GM18511 (cell line): ENCODE measurements around the gene SPDEF.

Experiments
- ATAC-seq: cut with Tn5 transposase; IDR thresholded peaks from one replicate; pipeline ENCODE4 v1.9.1; 2021; ENCODE audit warnings: mild to moderate bottlenecking, moderate library complexity; ENCODE audit not compliant: unreplicated experiment

The SPDEF gene

DNA sequence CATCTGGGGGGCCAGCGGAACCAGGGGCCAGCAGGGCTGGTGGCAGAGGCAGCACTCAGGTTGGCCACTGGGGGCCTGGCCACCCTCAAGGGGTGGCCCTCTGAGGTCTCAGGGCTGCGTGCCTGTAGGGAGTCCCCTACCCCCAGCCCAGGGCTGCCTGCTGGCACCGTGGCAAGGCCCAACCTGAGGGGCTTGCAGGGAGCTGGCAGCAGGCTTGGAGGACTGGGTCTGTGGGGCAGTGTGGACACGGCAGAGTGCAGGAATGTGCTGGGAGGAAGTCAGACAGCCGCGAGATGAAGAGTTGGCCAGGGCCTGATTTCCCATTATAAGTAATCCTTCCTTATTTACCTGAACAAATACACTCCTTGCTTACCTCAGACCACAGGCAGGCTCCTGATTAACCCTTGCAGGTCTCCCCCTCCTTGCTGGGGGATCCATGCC is at the start of gene SPDEF:
Gene SPDEF, minus strand, starts transcription at position 299 of the 441 bp plus-strand sequence. CDS start 11,874 bp downstream, outside the sequence.
- no peak for ATAC-seq

DNA sequence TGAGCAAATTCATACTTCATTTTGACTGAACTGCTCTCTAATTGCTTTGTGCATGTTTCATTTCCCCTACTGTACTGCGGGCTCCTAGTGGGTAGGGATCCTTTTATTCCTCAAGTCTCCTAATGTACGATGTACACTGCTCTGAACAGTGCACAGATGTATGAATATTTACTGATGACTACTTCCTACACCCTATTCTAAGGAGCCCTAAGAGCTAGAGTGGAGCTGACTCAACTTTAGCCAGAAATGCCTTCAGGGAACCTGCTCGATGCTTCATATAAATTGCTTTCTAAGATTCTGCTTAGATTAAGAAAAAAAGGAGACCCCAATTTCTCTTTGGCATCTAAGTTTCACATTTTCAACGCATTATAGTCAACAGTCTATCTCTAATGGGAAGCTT is 47.6 kb upstream of the SPDEF start:
- ATAC-seq = no peak

DNA sequence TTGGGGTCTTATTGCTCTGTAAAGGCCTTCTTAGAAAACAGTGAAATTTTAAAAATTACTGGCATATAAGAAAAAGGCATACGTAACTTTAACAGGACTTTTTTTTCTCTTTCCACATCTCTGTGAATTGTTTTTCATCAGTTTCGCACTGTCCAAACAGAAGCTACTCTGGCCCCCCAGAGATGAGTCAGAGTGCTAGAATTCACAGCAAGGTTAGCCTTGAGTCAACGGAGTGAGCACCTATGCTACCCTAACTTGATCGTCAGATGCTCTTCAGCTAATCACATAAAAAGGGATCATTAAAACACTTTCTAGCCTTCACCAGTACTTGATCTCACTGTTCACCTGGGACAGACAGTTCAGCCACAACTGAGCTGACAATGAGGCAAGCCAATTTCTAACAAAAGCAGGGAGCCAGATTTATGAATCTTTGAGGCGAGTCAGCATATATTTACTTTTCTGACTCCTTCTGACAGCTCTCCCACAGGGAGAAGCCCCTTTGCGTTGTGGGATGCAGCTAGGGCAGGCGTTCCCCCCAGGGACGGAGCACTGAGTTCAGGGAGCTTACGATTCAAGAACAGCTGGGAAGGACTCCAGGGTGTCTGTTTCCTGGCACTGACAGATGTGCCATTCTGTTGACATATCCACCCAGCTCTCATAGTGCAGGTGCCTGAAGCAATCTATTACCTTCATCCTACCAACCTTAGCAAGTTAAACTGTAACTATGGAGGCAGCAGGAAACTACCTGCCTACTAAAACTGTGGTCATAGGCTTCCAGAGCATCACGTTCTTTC is 46.4 kb upstream of the SPDEF start:
- ATAC-seq = no peak

DNA sequence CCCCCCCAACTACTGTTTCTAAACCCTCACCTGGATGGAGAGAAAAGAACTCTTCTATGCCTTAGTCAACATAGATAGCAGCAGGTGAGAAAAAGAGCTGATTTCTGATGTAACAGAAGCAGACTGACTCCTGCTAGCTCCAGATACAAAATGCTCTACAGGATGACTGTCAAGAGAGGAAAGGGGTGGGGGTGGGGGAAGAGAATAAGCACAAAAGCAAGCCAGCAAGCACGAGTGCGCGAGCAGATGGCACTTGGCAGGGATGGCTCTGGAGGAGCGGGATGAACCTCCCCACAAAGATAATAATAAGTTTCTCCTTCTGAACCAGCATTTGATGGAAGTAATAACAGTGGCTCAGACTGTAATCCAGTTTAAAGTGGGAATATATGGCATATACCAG is 45.6 kb upstream of the SPDEF start:
- no peak for ATAC-seq

DNA sequence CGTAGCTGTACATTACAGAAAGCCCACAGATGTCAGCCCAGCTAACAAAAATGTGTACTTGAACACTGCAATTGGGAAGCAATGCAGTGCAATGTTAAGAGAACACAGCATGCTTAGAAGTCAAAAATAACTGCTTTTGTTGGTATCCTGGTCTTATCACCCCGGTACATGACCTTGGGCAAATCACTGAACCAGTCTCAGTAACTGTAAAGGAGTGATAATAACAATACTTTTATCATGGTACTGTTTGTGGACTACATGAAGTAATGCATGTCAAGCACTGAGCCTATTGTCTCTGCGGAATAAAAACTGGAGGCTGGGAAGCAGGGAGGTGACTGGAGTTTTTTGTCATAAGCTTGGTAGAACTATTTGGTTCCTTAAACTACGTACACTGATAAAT is 44.7 kb upstream of the SPDEF start:
- ATAC-seq = no peak

DNA sequence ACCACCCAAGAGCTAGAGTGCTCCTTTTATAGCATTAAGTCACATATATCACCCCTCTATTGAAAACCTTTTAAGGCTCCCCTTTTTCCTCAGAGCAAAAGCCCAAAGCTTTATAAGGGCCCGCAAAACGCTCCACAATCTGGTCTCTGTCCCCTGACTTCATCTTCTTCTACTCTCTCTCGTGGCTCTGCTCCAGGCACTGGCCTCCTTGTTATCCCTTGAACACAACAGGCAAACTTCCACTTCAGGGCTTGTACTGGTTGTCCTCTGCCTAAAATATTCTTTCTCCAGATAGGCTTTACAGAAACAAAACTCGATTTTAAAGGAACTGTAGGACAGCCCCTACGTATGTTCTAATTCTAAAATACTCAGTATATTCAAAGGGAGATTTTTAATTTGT is 44.0 kb upstream of the SPDEF start:
- ATAC-seq = no peak

DNA sequence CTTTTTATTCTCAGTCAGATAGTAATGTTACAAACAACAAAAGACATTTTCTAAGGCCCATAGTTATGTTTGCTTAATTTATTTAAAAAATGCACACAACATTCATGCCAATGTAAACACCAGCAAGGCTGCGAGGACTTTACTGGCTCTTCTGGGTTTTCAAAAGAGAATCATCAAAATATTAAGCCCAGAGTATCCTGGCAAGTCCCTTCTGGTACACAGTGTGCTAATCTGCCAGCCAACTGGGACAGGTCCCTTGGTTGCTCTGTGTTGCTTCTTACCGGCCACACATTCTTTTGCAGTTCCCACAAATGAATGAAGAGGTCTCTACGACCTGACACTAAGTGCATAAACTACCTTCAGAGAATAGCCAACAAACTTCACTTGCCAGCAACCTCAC is 42.6 kb upstream of the SPDEF start:
- no peak for ATAC-seq

DNA sequence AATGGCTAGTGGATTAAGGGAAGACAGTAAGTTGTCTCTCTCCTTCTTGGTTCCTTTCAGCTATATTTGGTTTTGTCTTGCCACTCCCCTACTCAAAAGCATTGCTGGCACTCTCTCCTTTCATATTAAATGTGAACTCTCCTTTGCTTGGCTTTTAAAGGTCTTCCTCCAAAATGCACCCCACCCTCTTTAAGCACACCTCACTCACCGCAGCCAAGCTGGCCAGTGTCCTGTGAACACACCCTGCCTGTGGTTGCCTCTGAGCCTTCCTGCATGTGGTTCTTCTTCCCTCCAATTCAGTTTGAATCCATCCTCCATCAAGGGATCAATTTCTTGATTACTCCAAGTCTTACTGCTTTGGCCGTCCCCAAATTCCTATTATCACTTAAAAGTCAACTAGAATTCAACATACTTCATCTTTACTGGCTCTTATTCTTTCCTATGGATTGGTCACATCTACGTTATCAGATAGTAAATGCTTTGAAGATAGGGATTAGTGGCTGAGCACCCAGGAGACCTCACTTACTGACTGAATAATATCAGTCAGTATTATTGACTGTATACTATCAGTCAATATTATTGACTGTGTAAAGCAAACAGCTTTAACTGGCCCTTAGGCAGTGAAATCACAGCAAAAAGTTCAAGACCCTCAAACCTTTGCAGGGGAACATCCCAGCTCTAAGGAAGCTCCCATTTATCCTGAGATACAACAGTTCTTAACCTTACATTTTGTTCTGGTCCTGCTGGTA is 41.6 kb upstream of the SPDEF start:
- no peak for ATAC-seq

DNA sequence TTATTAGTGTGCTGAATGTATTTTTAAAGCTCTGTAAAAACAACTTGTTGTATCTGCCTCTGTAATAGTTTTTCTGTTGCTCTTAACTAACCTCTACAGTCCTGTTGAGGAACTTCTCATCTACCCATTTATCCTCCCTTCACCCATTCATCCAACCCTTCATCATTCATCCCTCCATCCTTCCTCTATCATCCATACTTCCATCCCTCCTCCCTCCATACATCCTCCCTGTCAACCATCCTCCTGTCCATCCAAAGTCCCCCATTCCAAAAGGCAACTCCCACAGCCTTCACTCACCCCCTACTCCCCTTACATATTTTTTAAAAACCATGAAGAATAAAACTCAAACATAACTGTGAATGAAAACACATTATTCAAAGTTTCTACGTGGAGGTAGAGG is 40.7 kb upstream of the SPDEF start:
- ATAC-seq = no peak

DNA sequence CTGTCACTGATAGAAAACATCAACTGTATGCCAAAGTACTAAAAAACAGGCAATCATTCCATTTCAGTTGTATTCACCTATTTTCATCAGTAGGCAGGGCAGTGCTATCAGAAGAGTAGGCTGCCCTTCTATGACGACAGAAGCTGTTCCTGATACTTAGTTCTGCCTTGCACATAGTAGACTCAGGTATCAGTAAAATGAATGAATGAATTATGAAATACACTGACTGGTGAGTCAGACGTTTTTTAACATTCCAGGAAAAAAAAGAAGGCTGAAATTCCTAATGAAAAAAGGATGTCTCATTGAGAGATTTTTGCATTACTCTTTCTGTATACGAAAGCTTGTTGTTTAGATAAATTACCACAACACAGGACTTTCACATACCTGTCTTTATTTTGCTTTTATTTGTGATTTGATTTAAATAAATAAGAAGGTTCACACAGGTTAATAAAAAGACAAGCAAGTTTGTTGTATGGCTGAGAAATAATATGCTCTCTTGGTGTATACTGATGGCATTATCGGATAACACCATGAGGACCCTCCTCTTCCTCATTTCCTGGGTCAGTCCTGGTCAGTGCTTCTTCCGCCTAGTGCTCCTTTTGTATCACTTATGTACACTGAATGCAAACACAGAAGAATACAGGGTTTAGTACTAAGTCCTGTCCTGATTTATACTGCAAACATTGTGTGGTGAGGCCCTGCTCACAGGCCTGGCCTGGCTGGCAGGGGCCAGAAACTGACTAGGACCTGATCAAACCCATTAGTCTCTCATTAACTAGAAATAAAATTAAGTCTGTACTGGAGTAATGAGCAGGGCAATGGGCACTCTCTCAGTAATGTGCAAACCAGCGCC is 39.4 kb upstream of the SPDEF start:
- no peak for ATAC-seq

DNA sequence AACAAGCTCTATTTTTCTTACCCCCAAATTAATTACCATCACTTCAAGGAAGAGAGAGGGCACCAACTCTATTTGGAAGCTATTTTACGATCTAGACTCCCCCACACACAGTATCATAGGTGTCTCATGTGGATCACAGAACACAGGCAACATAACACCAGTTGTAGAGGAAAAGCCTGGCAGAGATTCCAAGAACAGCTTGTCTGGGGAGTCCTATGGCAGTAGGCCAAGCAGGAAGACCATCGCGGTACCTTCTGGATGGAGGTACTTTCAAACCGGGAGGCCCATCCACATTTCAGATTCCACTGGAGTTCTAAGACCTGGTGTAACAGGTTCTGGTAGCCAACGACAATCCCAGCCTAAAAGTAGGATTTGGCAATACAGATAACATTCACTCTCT is 37.6 kb upstream of the SPDEF start:
- no peak for ATAC-seq

DNA sequence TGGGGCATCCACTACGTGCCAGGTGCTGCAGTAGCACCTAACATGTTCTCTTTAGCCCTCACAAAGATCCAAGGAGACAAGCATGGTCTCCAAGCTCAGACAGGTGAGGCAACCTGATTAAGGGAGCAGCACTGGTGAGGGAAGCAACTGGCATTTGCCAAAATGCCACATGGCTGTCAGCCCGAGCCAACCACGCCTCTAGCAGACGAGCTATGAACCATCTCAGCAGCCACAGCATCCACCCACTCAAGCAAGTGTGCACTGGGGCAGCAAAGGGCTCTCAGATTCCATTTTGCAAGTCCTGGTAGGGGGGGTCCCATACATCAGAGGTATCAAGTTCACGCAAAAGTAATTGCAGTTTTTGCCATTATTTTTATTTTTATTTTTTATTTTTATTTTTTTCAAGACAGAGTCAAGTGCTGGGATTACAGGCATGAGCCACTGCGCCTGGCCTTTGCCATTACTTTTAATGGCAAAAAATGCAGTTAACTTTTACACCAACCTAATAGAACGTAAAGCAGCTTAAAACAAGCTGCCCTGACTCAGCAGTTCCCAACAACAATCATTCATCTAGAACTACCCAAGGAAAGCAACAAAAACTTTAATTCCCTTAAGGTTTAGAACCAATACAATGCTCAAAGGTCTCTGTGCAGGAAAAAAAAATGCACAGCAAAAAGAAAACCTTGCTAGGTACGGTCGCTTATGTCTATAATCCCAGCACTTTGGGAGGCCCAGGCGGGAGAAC is 36.3 kb upstream of the SPDEF start:
- ATAC-seq = no peak

DNA sequence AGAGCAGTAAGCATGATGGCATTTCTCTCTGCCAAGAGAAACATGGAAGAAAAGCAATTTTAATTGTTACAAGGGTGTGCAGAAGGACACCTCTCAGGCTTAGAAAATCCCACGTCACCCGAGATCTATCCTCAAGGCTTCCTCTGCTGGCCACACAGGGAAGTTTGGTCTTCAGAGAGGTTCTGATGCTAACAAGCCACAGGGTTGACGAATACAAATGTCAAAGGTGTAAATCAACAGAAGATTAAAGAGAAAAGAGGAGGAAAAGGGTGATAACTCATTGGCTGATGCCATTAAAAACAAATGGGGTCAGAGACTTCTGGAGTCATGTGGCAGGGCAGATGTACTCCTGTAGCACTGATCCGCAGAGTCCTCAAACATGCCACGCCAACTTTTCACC is 33.6 kb upstream of the SPDEF start:
- no peak for ATAC-seq

DNA sequence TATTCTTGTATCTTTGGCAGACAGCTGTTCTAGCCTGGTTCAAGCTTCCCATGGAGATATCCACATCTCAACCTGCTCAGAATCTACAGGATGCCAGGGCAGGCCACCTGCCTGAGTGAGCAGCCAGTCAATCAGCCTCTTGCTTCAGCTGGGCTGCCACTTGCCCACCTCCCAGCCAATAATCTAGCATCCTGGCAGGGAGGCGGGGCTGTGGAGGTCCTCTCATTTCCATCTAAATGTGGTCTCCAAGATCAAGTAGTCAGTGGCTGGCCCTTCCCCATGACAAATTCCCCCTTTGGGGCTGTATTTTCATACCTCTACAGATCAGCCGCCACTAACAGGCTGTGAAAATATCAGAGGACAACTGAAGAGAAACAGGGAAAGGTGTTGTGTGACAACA is 33.0 kb upstream of the SPDEF start:
- no peak for ATAC-seq

DNA sequence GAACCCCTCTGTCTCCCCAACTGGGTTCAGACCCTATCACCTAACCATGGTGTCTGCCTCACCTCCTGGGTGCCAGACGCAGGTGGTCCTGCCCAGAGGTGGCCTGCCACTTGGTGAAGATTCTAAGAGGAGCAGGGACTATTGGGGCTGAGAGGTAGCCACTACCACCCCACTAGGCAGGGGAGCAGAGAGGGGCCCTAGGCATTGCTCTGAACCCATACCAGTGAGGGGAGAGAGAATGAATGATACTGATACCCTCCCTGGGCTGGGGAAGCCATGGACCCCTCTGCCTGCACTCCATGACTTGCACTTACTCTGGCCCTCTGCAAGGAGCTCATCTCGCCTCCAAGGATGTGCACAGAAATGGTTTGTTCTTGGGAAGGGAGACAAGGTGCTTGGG is 31.7 kb upstream of the SPDEF start:
- ATAC-seq = no peak

DNA sequence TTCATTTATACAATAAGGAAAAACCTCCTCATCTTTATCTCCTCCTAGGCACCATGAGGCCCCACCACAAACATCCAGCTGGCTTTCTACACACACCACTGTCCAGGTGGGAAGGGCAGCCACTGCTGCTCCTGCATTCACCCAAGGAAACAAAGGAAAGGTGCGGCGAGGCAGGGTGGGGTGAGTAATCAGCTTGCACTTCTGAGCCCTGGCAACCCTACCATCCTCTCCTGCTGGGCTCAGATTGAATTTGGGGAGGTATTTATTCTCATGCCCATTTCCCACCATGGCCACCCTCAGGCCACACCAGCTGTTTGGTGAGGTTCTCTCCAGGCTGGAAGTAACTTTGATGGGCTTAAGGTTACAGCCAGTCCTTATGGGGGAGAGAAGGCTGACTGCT is 31.2 kb upstream of the SPDEF start:
- no peak for ATAC-seq

DNA sequence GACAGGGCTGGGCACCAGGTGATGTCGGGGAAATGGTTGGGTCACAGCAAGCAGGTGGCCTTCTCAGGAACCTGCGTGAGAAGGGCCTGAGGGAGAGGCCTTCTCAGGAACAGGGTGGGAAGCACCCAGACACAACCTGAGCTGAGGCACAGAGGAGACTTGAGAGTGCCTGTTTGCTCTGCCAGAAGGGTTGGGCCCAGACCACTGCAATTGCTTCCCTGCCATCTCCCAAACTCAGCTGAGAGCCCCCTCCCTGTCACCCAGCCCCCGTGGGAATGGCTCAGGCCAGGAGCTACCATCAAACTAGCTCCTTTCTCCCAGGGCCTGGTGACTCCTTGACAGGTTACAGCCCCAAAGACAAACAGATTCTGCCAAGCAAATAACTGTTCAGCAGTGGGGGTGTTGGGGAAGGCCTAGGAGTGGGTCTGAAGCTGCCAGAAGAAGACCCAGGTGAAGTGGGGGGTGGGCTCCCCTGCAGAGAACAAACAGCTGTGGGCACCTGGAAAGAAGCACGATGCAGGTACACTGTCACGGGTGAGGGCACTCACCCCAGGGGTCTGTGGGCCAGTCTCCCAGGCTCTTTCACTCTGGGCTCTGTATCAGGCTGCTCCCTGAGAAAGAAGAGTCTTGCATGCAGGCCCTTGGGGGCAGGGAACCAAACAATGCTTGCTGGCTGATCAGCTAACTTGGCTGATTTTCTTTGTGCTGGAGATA is 30.4 kb upstream of the SPDEF start:
- ATAC-seq = no peak

DNA sequence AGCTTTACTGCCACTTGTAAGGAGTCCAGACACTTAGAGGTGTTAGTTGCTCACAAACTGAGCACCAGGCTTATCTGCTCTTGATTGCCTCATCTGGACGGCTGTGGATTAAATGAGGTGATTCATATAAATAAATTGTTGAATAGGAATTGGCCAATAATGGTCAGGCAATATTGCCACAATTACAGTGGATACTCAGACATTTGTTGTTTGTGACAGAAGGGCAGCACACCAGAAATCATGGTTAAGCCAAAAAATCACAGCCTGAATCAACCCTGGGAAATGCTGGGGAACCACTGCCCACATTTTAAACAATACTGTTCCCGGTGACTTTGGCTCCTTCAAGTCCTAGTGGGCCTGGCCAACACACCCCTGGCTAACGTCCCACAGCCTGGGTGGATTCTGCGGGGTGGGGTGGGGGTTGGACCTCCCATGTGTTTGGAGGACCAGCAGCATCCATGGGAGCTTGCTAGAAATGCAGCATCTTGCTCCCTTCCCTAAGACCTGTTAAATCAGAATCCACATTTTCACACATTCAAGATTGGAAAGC is 29.5 kb upstream of the SPDEF start:
- ATAC-seq = no peak

DNA sequence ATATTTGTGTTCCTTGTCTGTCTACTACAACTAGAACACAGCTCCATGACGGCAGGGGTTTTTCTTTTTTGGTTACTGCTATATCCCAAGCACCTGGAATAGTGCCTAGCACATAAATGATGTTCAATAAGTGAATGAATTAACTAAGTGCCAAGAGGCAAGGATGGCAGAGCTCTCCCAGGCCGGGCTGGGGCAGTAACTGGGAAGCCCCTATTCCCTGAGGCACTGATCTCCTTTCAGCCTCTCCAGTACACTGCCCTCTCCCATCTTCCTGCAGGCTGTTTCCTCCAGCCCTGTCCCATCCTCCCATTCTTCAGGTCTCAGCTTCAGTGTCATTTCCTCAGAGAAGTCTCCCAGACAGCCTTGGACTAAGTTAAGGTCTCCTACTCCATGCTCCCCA is 29.0 kb upstream of the SPDEF start:
- ATAC-seq = no peak

DNA sequence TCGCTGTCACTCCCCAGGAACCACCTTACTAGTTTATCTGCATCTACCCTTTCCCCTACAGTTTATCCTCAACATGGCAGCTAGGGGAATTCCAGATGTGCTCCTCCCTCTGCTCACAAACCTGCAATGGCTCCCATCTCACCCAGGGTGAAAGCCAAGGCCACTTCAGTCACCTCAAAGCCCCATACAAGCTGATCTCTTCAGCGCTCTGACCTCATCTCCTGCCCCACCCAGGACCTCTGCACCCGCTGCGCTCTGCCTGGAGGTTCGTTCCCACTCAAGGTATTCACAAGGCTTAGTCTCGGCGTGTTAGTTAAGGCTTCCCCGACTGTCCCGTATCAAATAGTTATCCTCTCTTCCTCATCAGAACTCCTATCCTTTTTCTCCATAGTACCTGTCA is 28.6 kb upstream of the SPDEF start:
- no peak for ATAC-seq
